ENCODE measurements around the gene CATSPERZ.

DNA sequence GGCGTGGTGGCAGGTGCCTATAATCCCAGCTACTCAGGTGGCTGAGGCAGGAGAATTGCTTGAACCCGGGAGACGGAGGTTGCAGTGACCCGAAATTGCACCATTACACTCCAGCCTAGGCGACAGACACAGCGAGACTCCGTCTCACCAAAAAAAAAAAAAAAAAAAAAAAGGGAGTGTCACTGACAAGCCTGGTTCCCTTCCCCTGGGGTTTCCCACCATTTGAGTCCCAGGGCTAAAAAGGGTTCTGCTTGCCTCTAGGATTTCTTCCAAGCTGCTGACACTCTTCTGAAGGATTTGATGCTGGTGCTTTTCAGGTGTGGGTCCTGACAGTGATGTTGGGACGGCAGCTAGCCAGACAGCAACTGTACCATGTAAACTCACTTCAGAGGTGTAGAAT is 38.6 kb downstream of the CATSPERZ start:
- TF ChIP-seq, protein P1, sequence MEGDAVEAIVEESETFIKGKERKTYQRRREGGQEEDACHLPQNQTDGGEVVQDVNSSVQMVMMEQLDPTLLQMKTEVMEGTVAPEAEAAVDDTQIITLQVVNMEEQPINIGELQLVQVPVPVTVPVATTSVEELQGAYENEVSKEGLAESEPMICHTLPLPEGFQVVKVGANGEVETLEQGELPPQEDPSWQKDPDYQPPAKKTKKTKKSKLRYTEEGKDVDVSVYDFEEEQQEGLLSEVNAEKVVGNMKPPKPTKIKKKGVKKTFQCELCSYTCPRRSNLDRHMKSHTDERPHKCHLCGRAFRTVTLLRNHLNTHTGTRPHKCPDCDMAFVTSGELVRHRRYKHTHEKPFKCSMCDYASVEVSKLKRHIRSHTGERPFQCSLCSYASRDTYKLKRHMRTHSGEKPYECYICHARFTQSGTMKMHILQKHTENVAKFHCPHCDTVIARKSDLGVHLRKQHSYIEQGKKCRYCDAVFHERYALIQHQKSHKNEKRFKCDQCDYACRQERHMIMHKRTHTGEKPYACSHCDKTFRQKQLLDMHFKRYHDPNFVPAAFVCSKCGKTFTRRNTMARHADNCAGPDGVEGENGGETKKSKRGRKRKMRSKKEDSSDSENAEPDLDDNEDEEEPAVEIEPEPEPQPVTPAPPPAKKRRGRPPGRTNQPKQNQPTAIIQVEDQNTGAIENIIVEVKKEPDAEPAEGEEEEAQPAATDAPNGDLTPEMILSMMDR (IDR thresholded peaks at IDR 0.05) = no peak
- no peak for TF ChIP-seq POLR2A (IDR thresholded peaks at IDR 0.05)

All from testis (tissue), 2 donors.